ENCODE data around the gene STARD13.

- TF ChIP-seq POLR2A (IDR thresholded peaks at IDR 0.05) (no peak), CTCF (IDR thresholded peaks at IDR 0.05) (no peak)
Observed at GRCh38 chr13:33252135-33252534, 33.4 kb downstream of the STARD13 start.
